Stomach (tissue), 4 donors: ENCODE measurements around the gene AMT.
A peak's percentile ranks its signal among the peaks of the same experiment; 100 is the strongest.

Experiments
- POLR2AphosphoS5 ChIP-seq, 3 donors: sonication (generic); formaldehyde crosslinking; IDR thresholded peaks; one replicate each; pipeline ENCODE4 v1.6.1; 2016; ENCODE audit warnings: antibody characterized with exemption in 3 of 3
- TF ChIP-seq, protein P1 (sequence below), 7 experiments: fragments of 450-650 bp in 4 of 7; fragments of 200-600 bp in 3 of 7; sonication (generic) in 3 of 7; IDR thresholded peaks; one replicate each; pipeline ENCODE4 v1.5.1; 2016 to 2019; ENCODE audit warnings: antibody characterized with exemption in 7 of 7, control low read depth in 2 of 7, mild to moderate bottlenecking in 1 of 7

DNA sequence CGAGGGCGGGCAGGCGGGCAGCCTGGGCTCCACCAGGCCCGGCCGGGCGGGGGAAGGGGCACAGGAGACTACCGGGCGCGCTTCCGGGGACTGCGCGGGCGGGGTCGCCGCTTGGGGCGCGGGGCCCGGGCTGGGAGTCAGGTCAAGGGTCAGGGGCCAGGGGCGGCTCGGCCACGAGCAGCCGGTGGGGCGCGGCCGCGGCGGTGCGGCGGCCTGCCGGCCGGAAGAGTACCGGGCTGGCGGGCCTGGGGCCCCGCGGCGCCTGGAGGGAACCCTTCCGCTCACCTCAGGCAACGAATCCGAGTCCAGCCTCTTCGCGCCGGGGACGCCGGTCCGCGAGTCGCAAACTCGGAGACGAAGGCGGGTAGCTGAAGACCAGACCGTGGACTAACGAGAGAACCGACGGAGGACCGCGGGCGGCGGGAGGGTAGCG, 10.7 kb downstream of the AMT start:
- TF ChIP-seq, protein P1, sequence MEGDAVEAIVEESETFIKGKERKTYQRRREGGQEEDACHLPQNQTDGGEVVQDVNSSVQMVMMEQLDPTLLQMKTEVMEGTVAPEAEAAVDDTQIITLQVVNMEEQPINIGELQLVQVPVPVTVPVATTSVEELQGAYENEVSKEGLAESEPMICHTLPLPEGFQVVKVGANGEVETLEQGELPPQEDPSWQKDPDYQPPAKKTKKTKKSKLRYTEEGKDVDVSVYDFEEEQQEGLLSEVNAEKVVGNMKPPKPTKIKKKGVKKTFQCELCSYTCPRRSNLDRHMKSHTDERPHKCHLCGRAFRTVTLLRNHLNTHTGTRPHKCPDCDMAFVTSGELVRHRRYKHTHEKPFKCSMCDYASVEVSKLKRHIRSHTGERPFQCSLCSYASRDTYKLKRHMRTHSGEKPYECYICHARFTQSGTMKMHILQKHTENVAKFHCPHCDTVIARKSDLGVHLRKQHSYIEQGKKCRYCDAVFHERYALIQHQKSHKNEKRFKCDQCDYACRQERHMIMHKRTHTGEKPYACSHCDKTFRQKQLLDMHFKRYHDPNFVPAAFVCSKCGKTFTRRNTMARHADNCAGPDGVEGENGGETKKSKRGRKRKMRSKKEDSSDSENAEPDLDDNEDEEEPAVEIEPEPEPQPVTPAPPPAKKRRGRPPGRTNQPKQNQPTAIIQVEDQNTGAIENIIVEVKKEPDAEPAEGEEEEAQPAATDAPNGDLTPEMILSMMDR (IDR thresholded peaks at IDR 0.05) = no peak
- peak in 1 of 3 donors; percentile 59 for TF ChIP-seq POLR2AphosphoS5 (IDR thresholded peaks at IDR 0.05)
